NCI-H1105 (cell line): ENCODE results near the gene PRSS22.

Experiments
- DNase-seq: peaks from one replicate; lab custom pipeline; 2025; lab: John Stamatoyannopoulos, UW

The PRSS22 gene

DNA sequence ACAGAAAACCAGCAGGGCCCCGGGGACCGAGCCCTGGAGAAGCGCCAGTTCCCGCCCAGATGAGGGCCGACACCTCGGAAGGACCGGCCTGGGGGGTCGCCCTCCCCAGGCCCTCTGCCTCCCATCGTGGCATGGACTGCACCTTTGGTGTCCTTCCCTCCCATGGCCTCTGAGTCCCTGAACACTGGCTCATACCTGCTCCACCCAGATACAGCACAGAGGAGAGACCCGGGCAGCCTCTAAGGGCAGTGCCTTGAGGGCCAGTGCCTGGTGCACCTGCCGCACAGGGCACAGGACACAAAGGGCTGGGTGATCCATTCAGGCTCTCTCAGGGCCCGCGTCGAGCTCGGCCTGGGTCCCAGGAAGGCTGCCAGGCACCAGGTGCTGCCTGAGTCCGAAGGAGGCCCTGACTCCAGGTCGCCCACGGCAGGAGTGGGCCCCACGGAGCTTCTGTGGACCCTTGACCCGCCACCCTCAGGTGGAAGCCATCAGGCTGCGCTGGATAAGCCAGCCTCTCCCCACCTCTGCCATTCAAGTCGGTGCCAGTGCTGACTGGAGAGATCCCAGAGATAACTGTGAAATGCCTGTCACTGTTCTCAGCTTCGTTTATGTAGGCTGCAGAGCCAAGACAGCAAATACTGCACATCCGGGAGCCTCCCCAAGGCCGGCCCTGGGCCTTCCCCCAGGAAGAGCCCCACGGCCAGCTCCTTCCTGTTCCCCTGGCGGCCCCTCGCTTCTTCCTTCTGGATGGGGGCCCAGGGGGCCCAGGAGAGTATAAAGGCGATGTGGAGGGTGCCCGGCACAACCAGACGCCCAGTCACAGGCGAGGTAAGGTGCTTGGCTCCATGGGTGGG, 28.2 kb downstream of the PRSS22 start, which contains the start of gene ZG16B:
Gene ZG16B (plus strand): TSS at position 803 of the 854 bp plus-strand sequence. CDS start 139 bp downstream, outside the sequence.
- DNase-seq, result no peak

DNA sequence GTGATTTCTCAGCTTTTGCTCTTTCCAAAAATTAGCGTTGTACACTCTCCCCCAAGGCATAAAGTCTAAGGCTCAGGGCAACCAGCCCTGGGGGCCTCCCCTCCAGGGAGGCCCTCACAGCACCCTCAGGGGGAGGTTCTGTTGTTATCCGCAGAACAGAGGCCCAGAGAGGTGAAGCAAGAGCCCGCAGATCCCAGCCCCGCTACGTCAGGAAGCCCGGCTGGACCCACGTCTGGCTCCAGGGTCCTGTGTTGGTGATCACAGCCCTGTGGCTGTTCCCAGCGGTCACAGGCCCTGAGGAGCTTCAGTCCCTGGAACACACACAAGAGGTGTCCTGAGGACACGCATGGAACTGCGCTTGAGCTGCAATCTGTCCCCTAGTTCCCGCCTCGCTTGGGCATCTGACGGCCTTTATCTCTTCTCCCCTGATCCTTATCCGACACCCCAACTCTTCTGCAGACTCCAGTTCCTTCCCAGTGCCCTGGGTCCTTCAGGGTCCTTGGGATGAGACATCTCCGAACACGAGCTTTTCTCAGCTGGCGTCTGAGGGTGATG, 29.0 kb downstream of the PRSS22 start:
- no peak for DNase-seq

DNA sequence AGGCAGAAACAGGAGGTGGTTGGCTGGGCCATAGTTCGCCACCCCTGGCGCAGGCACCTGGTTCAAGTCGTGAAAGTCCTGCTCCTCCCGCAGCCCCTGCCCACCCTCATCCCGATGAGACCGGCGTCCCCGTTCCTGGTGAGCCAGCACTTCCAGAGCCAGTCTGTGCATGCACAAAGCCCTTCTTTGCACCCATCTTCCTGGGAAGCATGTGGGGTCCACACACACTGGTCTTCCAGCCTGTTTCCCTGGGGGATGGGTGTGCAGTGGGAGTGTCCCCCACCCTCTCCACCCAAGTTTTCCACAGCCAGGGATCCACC, 29.5 kb downstream of the PRSS22 start:
- no peak for DNase-seq

DNA sequence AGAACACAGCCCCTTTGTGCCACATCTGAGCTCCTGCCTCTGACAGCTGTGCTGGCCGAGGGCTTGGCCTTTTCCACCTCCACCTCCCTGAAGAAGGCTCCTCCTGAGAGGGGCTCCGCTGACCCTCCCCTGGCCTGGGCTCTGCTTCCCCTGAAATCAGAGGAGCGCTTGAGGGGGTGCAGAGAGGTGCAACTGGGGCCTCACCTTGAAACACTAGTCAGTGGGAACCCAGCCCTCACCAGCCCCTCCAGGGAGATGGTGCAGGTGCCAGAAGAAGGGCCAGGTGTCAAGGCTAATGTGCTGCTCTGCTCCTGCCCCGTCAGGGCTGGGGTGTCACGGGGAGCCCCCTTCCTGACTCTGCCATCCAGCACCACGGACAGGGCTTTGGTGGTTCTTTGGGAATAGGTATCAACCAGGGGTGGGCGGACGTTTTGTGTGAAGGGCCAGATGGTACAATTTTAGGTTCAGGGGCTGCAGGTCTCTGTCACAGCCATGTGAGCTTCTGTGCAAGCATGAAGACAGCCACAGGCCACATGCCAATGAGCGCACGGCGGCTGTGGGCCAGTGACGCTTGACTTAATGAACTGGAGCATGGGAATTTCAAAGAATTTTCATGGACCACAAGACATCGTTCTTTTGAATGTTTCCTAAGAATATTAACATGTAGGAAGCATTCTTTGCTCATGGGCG, 30.0 kb downstream of the PRSS22 start:
- DNase-seq, result no peak

DNA sequence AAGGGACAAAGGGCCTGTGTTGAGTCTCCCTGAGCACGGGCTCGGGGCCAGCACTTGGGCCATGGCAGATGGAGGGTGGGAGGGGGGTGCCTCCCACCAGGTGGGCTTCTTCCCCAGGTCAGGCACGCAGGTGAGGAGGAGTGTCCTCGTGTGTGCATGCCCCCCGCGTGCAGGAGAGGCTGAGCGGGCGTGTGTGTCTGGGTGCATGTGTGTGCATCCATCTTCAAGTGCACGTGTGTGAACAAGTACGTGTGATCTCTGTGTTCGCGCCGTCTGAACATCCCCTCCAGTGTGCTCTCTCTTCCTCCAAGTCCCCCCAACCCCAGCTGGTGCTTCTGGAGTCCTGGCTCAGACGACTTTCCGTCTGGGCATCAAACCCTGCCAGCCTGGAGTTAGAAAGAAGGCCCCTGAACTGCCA, 30.6 kb downstream of the PRSS22 start:
- no peak for DNase-seq

DNA sequence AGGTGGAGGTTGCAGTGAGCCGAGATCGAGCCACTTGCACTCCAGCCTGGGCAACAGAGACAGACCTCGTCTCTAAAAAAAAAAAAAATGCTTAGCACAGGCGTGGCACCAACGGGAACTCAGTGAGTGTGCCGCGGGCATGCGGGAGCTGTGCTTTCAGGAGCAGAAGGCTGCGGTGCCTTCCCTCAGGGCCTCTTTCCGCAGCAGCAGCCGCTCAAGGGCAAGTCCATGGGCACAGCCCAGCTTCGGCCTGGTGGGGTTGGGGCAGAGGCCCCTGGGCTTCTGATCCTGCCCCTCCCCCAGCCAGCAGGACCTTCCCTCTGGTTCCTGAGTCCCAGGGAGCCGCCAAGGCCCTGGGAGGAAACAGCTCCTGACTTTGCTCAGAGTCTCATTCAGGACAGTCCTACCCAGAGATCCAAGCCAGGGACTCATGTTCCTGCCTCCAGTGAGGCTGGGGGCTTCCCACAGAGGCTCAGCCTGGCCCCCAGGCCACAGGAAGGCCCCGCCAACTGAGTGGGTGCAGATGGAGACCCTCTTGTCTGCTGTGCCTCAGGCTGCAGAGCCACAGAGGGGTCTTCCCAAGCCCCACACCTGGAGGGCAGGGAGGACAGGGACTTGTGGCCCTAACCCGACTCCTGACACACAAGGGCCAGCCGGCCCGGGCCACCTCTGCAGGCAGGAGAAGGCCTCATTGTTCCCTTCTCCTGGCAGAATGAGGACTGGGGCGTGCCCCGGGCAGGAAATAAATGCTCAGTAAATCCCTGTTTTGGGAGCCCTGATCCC, 31.2 kb downstream of the PRSS22 start:
- DNase-seq, result no peak

DNA sequence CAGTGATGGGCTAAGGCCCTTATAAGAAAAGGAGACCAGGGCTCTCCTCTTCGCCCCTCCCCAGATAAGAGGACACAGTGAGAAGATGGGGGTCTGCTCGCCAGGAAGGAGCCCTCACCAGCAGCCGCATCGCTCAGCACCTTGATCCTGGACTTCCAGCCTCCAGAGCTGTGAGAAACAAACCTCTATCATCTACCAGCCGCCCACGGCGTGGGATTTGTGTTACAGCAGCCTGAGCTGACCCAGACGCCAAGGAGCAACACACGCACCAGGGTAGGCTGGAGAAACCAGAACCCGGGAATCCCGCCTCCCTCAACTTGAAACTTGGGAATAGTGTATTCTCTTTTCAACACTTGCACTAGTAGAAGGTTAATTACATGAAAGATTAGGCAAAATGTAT, 32.1 kb downstream of the PRSS22 start:
- no peak for DNase-seq

DNA sequence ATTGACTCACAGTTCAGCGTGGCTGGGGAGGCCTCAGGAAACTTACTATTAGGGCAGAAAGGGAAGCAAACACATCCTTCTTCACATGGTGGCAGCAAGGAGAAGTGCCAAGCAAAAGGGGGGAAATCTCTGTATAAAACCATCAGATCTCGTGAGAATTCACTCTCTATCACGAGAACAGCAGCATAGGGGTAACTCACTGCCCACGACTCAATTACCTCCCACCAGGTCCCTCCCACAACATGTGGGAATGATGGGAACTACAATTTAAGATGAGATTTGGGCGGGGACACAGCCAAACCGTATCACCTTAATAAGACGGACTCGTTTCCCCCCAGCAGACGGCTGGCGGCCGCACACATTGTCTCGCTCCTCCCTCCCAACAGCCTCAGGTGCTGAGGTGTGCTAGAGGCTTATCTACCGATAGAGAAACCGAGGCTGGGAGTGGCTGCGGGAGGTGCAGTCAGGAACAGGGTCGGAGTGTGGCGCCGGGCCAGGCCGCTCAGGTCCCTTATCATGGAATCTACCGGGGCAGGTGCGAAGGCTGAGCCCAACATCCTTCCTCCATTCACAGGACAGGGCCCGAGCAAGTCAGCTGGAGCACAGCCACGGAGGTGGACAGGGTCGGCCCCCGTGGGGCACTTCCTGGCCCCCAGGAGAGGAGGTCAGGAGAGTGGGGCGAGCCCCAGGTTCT, 32.8 kb downstream of the PRSS22 start:
- DNase-seq, result no peak

DNA sequence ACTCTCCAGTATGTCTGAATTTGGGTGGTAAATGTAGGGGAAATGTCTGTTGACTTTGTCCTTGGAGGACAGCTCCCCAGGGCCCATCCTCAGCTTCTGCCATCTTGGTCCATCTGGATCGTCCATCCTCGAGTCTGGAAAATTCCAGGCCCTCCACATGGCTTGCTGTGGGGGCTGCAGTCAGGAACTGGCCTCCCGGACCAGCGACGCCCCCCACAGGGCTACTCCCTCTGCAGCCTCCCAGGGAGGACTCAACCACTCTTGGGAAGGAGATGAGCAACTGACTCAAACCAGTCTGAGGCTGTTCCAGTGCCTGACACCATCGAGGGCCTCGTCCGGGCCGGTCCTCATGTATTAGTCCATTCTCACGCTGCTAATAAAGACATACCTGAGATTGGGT, 33.3 kb downstream of the PRSS22 start:
- no peak for DNase-seq

DNA sequence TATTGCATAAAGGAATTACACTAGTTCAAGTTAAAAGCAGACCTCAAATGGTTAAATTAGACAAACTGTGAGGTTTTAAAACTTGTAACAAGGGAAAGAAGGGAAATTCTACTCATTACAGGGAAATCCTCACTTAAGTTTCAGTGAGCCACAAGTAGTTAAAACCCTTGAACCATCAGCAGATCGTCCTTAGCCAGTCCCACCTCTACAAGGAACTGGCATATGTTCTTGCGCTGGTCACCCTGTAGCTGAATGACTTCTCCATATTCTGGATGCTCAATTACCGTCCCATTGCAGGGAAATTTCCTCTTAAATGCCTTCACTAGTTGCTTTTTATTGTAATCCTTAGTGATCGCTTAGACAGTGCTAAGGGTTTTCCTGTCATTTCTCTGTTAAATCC, 35.5 kb downstream of the PRSS22 start:
- DNase-seq, result no peak

DNA sequence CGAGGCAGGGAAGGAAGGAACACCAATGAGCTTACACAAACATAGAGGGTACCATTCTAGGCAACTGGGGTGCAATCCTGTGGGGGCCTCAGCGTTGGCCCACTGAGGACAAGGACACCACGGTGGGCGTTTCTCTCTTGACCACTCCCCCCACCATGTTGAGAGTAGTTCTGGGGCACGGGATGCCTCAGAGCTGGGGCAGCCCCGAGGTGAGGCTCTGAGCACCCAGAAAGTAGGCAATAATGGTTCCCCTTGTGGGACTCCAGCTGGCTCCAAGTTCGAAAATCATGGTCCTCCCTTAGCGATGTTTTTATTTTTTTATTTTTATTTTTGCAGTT, 35.8 kb downstream of the PRSS22 start:
- DNase-seq, result no peak

DNA sequence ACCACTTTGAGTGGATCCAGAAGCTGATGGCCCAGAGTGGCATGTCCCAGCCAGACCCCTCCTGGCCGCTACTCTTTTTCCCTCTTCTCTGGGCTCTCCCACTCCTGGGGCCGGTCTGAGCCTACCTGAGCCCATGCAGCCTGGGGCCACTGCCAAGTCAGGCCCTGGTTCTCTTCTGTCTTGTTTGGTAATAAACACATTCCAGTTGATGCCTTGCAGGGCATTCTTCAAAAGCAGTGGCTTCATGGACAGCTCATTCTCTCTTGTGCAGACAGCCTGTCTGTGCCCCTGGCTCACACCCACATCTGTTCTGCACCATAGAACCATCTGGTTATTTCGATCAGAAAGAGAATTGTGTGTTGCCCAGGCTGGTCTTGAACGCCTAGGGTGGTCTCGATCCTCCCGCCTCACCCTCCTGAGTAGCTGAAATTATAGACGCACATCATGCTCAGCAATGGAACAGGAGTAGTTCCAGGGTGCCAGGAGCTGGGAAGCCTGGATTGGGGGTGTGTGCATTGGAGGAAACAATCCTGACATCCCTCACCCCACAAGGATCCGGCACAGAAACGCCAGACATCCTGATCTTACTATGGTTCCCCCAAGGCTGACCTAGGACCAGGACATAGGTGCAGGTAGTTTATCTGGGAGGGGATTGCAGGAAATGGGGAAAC, 36.3 kb downstream of the PRSS22 start:
- no peak for DNase-seq

DNA sequence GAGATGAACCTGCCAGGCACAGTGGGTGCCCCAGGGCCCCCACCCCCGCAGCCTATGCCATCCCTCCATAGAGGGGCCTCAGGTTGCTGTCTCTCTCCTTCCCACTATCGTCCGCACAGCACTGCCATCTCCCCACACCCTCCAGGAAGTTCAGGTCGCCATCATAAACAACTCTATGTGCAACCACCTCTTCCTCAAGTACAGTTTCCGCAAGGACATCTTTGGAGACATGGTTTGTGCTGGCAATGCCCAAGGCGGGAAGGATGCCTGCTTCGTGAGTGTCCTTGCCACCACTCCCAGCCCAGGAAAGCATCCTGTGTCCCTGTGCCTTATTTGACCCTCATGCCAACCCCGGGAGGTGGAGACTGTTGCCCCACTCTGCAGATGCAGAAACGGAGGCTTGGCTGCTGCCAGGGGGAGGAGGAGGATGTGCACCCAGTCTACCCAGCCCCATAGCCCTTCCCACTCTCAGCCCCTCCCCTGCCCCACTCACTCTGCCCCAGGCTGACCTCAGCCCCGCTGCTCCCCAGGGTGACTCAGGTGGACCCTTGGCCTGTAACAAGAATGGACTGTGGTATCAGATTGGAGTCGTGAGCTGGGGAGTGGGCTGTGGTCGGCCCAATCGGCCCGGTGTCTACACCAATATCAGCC, 37.0 kb downstream of the PRSS22 start:
- no peak for DNase-seq

DNA sequence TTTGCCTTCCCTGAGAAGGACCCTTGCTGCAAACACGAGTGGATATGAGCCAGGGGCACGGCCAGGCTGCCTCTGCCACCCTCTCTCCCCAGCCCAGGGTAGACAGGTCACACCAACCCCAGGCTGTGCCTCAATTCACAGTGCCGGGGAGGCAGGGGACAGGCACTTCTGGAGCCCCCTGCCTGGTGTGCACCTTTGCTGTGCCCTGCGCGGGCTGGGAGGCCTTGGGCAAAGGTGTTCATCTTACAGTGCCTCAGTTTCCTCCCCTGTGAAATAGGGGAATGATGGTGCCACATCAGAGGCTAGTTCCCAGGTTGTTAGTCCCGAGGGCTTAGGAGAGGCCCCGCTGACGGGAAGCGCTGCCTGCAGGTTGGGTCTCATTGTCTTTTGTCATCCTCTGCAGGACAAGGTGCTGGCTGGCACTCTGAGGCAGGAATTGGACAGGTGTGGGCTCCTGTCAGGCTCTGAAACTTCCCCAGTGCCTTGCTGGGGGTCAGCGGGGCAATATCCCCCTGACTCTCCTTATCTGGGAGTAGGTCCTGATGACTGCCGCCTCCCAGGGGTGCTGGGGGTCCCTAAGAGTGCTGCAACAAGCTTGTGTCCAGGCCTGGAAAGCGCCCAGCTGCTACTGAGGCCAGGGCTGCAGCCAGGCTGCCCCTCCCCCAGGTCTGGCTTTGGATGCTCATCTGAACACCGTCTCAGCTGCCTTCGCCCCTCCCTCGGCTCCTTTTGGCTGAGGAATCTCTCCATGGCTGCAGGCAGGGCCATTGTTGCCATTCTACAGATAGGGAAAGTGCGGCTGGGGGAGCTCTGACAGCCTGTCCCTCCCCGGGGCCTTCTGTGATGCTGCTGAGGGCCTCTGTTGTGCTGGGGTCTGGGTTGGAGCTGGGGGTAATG, 37.8 kb downstream of the PRSS22 start:
- no peak for DNase-seq

DNA sequence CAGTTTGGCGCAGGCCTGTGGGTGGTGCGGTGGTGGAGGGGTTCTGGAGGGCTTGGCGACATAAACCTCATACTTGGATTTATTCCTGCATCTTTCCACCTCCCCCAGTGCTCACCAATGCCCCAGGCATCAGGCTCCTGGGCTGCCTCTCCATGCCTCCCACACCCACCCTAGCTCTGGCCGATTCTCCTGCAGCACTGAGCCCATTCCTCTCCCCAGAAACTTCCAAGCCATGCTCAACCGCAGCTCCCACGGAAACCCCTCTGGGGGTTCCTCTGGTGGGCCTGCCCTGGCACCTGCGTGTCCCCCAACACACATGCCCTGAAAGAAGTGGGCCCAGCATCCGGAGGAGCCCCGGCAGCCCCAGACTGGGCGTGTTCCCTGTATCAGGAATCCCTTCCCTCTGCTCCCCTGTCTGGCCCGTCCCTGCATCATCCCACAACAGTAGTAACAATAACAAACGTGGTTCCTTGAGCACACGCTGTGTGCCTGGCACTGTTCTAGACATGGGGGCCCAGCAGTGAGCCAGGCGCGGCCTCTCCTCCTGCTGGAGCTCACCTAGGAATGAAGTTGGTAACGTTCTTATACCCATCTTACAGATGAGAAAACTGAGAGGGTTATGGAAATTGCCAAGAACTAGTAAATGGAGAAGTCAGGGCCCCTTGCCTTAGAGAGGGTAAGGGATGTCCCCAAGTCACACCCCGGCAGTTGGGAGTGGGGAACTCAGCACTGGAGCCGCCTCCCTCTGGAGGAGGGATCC, 38.6 kb downstream of the PRSS22 start:
- DNase-seq, result no peak

DNA sequence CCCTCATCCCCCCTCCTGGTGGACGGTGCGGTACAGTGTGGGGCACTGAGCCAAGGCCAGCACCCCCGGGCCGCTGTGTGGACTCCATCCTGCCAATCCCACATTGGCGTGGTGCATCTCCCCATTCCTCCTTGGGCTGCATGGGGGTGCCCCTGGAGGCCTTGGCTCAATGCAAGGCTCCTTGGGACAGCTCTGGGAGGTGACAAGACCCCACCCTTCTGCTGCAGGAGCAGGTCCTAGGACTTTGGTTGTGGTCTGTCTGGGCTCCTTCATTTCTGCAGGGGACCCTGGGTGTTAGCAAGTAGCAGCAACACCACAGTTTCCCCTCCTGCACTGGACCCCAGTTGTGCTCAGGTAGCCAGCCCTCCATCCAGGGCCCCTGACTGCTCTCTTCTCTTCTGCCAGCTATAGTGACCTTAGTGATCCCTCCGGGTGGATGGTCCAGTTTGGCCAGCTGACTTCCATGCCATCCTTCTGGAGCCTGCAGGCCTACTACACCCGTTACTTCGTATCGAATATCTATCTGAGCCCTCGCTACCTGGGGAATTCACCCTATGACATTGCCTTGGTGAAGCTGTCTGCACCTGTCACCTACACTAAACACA, 39.6 kb downstream of the PRSS22 start:
- no peak for DNase-seq

DNA sequence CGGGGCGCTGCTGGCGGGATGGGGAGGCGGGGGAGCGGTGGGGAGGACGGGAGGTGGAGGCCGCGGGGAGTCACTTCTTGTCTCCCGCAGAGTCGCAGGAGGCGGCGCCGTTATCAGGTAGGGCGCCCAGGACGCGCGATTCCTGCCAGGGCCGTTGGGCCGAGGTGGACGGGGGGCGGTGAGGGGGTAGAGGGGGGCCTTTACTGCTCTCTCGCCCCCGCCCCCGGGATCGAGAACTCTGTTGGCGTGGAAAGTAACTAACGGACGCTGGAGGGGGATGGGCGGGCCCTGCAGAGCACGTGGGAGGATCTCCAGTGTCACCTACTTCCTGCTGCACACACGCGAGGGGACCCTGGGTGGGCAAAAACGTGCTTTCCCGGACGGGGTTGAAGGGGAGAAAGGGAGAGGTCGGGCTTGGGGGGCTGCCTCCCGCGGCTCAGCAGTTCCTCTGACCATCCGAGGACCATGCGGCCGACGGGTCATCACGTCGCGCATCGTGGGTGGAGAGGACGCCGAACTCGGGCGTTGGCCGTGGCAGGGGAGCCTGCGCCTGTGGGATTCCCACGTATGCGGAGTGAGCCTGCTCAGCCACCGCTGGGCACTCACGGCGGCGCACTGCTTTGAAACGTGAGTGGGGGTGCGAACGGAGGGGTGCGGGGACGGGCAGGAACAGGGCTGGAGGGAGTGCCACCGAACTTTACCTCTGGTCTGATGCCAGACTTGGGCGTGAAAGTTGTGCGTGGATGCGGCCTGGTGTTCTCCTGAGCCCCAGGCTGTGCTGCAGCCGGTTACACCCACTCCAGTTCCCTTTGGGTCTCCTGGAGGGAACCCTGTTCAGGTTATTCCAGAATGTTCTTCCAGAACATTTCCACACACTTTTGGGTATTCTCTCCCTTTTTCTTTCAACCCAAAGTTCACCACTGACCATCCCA, 40.4 kb downstream of the PRSS22 start:
- no peak for DNase-seq
